WTC11 (cell line): Measurements from ENCODE around the gene POLK. TPM values are rescaled to one million over a fixed set of nuclear protein-coding genes. Genes with fewer than 3 reads are reported as not detected.

ENCODE experiments used
- ATAC-seq: fragments of 200-7000 bp; cut with Tn5 transposase; 2 replicates; pipeline ENCODE4 v1.10.0; 2021; ENCODE audit warnings: mild to moderate bottlenecking, moderate library complexity
- CTCF ChIA-PET: fragments of 300-600 bp; sonication (Branson Sonifier 250); formaldehyde crosslinking; loops from one replicate; lab custom pipeline; 2021; ENCODE audit warnings: antibody characterized with exemption; lab: Charles Lee
- POLR2A ChIA-PET: fragments of 350-600 bp; sonication (Branson Sonifier 250); formaldehyde crosslinking; loops from one replicate; lab custom pipeline; 2021; ENCODE audit warnings: antibody characterized with exemption; lab: Charles Lee
- DNase-seq: peaks from one replicate; pipeline ENCODE4 v3.0.0; 2021; ENCODE audit warnings: low spot score
- H3K27ac Mint-ChIP-seq: 2 replicates; pipeline ENCODE4 v1.8.0; 2021; ENCODE audit warnings: mixed read lengths
- H3K27me3 Mint-ChIP-seq: 2 replicates; pipeline ENCODE4 v1.8.0; 2021; ENCODE audit warnings: low read depth, mild to moderate bottlenecking, moderate library complexity, mixed read lengths
- H3K36me3 Mint-ChIP-seq: 2 replicates; pipeline ENCODE4 v1.8.0; 2021; ENCODE audit warnings: mixed read lengths
- H3K4me1 Mint-ChIP-seq: 2 replicates; pipeline ENCODE4 v1.8.0; 2022; ENCODE audit warnings: mixed read lengths
- H3K4me3 Mint-ChIP-seq: 2 replicates; pipeline ENCODE4 v1.8.0; 2021; ENCODE audit warnings: mild to moderate bottlenecking, moderate library complexity, mixed read lengths
- H3K9me3 Mint-ChIP-seq: 2 replicates; pipeline ENCODE4 v1.8.0; 2021; ENCODE audit warnings: mixed read lengths
- FOXJ3 ChIP-seq: sonication (generic); formaldehyde crosslinking; IDR thresholded peaks from 2 replicates; pipeline ENCODE4 v1.9.0; 2021; ENCODE audit warnings: missing genetic modification reagents, mild to moderate bottlenecking, borderline replicate concordance
- FOXK1 ChIP-seq: sonication (generic); formaldehyde crosslinking; IDR thresholded peaks from 2 replicates; pipeline ENCODE4 v1.8.0; 2022; ENCODE audit warnings: mild to moderate bottlenecking, moderate library complexity, missing genetic modification reagents
- GTF2I ChIP-seq: fragments of 250-450 bp; sonication (Bioruptor Pico); conservative IDR thresholded peaks from 2 replicates; pipeline ENCODE4 v1.4.0; 2021; ENCODE audit warnings: mild to moderate bottlenecking
- NFATC4 ChIP-seq: fragments of 250-450 bp; sonication (Bioruptor Pico); IDR thresholded peaks from 2 replicates; pipeline ENCODE4 v1.9.0; 2021; ENCODE audit warnings: mild to moderate bottlenecking
- NR2C2 ChIP-seq: sonication (generic); formaldehyde crosslinking; IDR thresholded peaks from 2 replicates; pipeline ENCODE4 v1.8.0; 2022; ENCODE audit warnings: mild to moderate bottlenecking, missing genetic modification reagents
- OVOL2 ChIP-seq: fragments of 250-450 bp; sonication (Bioruptor Pico); IDR thresholded peaks from 2 replicates; pipeline ENCODE4 v1.9.0; 2021; ENCODE audit warnings: mild to moderate bottlenecking, borderline replicate concordance
- PRRX2 ChIP-seq: fragments of 250-450 bp; sonication (Bioruptor Pico); IDR thresholded peaks from 2 replicates; pipeline ENCODE4 v1.8.0; 2021; ENCODE audit warnings: mild to moderate bottlenecking
- RELA ChIP-seq: sonication (generic); formaldehyde crosslinking; IDR thresholded peaks from 2 replicates; pipeline ENCODE4 v1.8.1; 2022; ENCODE audit warnings: missing genetic modification reagents, mild to moderate bottlenecking, borderline replicate concordance
- SOX15 ChIP-seq: fragments of 250-450 bp; sonication (Bioruptor Pico); IDR thresholded peaks from 2 replicates; pipeline ENCODE4 v1.9.0; 2021; ENCODE audit warnings: mild to moderate bottlenecking
- TEAD1 ChIP-seq: sonication (generic); formaldehyde crosslinking; IDR thresholded peaks from 2 replicates; pipeline ENCODE4 v1.8.0; 2022; ENCODE audit warnings: mild to moderate bottlenecking, missing genetic modification reagents
- TEAD4 ChIP-seq: sonication (generic); formaldehyde crosslinking; IDR thresholded peaks from 2 replicates; pipeline ENCODE4 v1.8.0; 2022; ENCODE audit warnings: mild to moderate bottlenecking, missing genetic modification reagents
- ZNF671 ChIP-seq: fragments of 250-450 bp; sonication (Bioruptor Pico); IDR thresholded peaks from 2 replicates; pipeline ENCODE4 v1.8.0; 2021; ENCODE audit warnings: mild to moderate bottlenecking
- total RNA-seq: library from RNA; stranded (reverse); gene quantifications from 3 replicates; pipeline ENCODE4 v1.2.3, GENCODE V29; 2021
- TF ChIP-seq, protein P1 (sequence below): sonication (generic); formaldehyde crosslinking; IDR thresholded peaks from 2 replicates; pipeline ENCODE4 v1.8.1; 2023; ENCODE audit warnings: mild to moderate bottlenecking, missing genetic modification reagents
- TF ChIP-seq, protein P2 (sequence below): sonication (generic); formaldehyde crosslinking; IDR thresholded peaks from 2 replicates; pipeline ENCODE4 v1.8.1; 2023; ENCODE audit warnings: mild to moderate bottlenecking, moderate library complexity, missing genetic modification reagents
- TF ChIP-seq, protein P3 (sequence below): sonication (generic); formaldehyde crosslinking; IDR thresholded peaks from 2 replicates; pipeline ENCODE4 v1.8.0; 2022; ENCODE audit warnings: mild to moderate bottlenecking, missing genetic modification reagents
- TF ChIP-seq, protein P4 (sequence below): sonication (generic); formaldehyde crosslinking; IDR thresholded peaks from 2 replicates; pipeline ENCODE4 v1.8.0; 2023; ENCODE audit warnings: missing genetic modification reagents, mild to moderate bottlenecking, borderline replicate concordance
- TF ChIP-seq, protein P5 (sequence below): fragments of 250-450 bp; sonication (Bioruptor Pico); IDR thresholded peaks from 2 replicates; pipeline ENCODE4 v1.8.0; 2021; ENCODE audit warnings: mild to moderate bottlenecking
- TF ChIP-seq, protein P6 (sequence below): fragments of 250-450 bp; sonication (Bioruptor Pico); IDR thresholded peaks from 2 replicates; pipeline ENCODE4 v1.9.0; 2021; ENCODE audit warnings: mild to moderate bottlenecking
- TF ChIP-seq, protein P7 (sequence below): fragments of 250-450 bp; sonication (Bioruptor Pico); conservative IDR thresholded peaks from 2 replicates; pipeline ENCODE4 v1.9.0; 2021; ENCODE audit warnings: mild to moderate bottlenecking

Gene POLK
- total RNA-seq, 1 experiment from 2014 or later: 7.1 TPM

DNA sequence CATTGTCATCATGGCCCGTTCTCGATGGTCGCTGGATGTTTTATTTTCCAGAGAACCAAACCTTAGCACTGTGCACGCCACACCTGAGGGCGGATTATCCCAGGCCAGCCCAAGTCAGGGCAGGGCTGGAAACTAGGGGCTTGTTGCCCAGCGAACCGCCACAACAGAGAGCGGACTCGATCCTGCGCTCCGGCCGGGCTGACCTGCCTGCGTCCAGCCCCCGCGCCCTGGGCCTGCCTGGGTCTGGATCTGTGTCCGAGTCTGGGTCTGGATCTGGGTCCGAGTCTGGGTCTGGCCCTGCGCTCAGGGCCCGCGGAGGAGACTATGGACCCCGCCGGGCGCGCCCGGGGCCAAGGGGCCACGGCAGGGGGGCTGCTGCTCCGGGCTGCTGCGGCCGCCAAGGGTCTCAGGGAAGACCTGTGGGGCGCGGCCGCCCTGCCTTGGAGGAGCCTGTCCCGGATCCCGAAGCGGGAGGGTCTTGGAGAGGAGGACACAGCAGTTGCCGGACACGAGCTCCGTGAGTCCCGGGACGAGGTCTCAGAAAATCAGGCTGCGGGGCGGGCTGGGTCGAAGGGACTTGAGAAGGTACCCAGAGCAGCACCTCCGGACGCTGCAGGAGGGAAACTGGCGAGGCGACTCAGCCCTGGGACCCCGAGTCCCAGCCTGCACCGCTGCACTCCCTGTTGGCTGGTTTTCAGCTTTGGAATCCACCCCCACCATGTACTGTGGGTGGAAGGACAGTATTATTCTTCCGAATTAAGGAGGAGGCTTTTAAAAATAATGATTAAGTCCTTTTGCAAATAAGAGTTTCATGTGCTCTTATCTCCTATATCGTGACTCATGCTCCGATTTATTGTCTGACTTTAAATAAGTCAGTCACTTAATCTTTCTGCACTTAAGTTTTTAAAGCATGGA, 99.9 kb downstream of the POLK start, which contains the start of gene ANKDD1B (continued):
- TF ChIP-seq, protein P1, sequence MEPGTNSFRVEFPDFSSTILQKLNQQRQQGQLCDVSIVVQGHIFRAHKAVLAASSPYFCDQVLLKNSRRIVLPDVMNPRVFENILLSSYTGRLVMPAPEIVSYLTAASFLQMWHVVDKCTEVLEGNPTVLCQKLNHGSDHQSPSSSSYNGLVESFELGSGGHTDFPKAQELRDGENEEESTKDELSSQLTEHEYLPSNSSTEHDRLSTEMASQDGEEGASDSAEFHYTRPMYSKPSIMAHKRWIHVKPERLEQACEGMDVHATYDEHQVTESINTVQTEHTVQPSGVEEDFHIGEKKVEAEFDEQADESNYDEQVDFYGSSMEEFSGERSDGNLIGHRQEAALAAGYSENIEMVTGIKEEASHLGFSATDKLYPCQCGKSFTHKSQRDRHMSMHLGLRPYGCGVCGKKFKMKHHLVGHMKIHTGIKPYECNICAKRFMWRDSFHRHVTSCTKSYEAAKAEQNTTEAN (CRISPR knock-in tag): no peak
- TF ChIP-seq, protein P2, sequence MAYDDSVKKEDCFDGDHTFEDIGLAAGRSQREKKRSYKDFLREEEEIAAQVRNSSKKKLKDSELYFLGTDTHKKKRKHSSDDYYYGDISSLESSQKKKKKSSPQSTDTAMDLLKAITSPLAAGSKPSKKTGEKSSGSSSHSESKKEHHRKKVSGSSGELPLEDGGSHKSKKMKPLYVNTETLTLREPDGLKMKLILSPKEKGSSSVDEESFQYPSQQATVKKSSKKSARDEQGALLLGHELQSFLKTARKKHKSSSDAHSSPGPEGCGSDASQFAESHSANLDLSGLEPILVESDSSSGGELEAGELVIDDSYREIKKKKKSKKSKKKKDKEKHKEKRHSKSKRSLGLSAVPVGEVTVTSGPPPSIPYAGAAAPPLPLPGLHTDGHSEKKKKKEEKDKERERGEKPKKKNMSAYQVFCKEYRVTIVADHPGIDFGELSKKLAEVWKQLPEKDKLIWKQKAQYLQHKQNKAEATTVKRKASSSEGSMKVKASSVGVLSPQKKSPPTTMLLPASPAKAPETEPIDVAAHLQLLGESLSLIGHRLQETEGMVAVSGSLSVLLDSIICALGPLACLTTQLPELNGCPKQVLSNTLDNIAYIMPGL (CRISPR knock-in tag): no peak
- TF ChIP-seq, protein P3, sequence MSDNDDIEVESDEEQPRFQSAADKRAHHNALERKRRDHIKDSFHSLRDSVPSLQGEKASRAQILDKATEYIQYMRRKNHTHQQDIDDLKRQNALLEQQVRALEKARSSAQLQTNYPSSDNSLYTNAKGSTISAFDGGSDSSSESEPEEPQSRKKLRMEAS (CRISPR knock-in tag): peak; percentile 16; the same call in 1 of the 2 replicates

DNA sequence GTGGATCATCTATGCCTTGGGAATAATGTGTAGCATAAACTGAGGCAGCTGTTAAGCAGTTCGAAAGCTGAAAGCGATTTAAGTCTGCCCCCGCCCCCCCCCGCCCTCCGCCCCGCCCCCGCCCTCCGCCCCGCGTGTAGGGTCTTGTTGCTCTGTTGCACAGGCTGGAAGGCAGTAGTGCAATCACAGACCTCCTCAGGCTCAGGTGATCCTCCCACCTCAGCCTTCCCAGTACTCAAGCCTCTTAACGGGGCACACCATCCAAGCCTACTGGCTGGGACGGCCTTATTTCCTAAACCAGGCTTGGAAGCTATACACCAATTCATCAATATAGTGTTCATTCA, 100.5 kb downstream of the POLK start:
- Mint-ChIP-seq H3K27ac (no peak overlapping the region), H3K27me3 (peaks cover 8% of the 10 kb centered on the region), H3K36me3 (no peaks in the 10 kb centered on the region), H3K4me3 (peak overlapping the region; percentile 77), H3K9me3 (no peaks in the 10 kb centered on the region), H3K4me1 (peaks cover 36% of the 10 kb centered on the region)
- ChIA-PET POLR2A (no interaction called here), CTCF (interaction anchor here (0.6 kb wide), 1 partner anchor 70 kb away, joined by 3 read pairs; no protein-coding TSS in a partner anchor)
- TF ChIP-seq OVOL2 (CRISPR knock-in tag) (no peak), PRRX2 (no peak)
- TF ChIP-seq, protein P4, sequence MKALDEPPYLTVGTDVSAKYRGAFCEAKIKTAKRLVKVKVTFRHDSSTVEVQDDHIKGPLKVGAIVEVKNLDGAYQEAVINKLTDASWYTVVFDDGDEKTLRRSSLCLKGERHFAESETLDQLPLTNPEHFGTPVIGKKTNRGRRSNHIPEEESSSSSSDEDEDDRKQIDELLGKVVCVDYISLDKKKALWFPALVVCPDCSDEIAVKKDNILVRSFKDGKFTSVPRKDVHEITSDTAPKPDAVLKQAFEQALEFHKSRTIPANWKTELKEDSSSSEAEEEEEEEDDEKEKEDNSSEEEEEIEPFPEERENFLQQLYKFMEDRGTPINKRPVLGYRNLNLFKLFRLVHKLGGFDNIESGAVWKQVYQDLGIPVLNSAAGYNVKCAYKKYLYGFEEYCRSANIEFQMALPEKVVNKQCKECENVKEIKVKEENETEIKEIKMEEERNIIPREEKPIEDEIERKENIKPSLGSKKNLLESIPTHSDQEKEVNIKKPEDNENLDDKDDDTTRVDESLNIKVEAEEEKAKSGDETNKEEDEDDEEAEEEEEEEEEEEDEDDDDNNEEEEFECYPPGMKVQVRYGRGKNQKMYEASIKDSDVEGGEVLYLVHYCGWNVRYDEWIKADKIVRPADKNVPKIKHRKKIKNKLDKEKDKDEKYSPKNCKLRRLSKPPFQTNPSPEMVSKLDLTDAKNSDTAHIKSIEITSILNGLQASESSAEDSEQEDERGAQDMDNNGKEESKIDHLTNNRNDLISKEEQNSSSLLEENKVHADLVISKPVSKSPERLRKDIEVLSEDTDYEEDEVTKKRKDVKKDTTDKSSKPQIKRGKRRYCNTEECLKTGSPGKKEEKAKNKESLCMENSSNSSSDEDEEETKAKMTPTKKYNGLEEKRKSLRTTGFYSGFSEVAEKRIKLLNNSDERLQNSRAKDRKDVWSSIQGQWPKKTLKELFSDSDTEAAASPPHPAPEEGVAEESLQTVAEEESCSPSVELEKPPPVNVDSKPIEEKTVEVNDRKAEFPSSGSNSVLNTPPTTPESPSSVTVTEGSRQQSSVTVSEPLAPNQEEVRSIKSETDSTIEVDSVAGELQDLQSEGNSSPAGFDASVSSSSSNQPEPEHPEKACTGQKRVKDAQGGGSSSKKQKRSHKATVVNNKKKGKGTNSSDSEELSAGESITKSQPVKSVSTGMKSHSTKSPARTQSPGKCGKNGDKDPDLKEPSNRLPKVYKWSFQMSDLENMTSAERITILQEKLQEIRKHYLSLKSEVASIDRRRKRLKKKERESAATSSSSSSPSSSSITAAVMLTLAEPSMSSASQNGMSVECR (CRISPR knock-in tag): no peak
- DNase-seq (no peak), ATAC-seq (peak; percentile 57)

DNA sequence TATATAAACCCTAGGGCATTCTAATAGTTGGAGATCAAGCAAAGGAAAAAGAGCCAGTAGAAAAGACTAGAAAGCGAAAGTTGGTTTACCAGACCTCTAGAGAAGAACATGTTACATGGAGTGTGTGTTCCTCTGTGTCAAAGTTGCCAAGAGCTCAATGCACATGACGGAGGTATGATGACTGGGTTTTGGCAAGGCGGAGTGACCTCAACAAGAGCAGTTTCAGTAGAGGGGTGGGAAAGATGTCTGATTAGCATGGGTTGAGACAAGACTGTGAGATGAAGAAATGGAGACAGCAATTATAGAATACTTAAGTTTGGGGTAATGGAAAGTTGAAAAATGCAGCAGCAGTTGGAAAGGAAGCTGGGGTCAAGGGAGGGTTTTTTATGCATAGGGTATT, 101.2 kb downstream of the POLK start:
- CTCF ChIA-PET: no interaction called here
- POLR2A ChIA-PET: no interaction called here
- no peak for DNase-seq
- H3K9me3 Mint-ChIP-seq: no peaks in the 10 kb centered on the region
- no peak overlapping the region for H3K27ac Mint-ChIP-seq
- peaks cover 30% of the 10 kb centered on the region for H3K4me1 Mint-ChIP-seq
- ATAC-seq: no peak
- peaks cover 8% of the 10 kb centered on the region for H3K27me3 Mint-ChIP-seq
- no peaks in the 10 kb centered on the region for H3K36me3 Mint-ChIP-seq
- H3K4me3 Mint-ChIP-seq: no peak overlapping the region
- TF ChIP-seq, protein P5, sequence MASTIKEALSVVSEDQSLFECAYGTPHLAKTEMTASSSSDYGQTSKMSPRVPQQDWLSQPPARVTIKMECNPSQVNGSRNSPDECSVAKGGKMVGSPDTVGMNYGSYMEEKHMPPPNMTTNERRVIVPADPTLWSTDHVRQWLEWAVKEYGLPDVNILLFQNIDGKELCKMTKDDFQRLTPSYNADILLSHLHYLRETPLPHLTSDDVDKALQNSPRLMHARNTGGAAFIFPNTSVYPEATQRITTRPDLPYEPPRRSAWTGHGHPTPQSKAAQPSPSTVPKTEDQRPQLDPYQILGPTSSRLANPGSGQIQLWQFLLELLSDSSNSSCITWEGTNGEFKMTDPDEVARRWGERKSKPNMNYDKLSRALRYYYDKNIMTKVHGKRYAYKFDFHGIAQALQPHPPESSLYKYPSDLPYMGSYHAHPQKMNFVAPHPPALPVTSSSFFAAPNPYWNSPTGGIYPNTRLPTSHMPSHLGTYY (CRISPR knock-in tag): no peak
- TF ChIP-seq NFATC4 (CRISPR knock-in tag) (no peak), TEAD4 (CRISPR knock-in tag) (no peak), GTF2I (CRISPR knock-in tag) (no peak), FOXJ3 (no peak), ZNF671 (no peak), SOX15 (CRISPR knock-in tag) (no peak), NR2C2 (CRISPR knock-in tag) (no peak), TEAD1 (no peak), FOXK1 (CRISPR knock-in tag) (no peak), RELA (CRISPR knock-in tag) (no peak)
- TF ChIP-seq, protein P6, sequence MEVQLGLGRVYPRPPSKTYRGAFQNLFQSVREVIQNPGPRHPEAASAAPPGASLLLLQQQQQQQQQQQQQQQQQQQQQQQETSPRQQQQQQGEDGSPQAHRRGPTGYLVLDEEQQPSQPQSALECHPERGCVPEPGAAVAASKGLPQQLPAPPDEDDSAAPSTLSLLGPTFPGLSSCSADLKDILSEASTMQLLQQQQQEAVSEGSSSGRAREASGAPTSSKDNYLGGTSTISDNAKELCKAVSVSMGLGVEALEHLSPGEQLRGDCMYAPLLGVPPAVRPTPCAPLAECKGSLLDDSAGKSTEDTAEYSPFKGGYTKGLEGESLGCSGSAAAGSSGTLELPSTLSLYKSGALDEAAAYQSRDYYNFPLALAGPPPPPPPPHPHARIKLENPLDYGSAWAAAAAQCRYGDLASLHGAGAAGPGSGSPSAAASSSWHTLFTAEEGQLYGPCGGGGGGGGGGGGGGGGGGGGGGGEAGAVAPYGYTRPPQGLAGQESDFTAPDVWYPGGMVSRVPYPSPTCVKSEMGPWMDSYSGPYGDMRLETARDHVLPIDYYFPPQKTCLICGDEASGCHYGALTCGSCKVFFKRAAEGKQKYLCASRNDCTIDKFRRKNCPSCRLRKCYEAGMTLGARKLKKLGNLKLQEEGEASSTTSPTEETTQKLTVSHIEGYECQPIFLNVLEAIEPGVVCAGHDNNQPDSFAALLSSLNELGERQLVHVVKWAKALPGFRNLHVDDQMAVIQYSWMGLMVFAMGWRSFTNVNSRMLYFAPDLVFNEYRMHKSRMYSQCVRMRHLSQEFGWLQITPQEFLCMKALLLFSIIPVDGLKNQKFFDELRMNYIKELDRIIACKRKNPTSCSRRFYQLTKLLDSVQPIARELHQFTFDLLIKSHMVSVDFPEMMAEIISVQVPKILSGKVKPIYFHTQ (CRISPR knock-in tag): no peak
- TF ChIP-seq, protein P7, sequence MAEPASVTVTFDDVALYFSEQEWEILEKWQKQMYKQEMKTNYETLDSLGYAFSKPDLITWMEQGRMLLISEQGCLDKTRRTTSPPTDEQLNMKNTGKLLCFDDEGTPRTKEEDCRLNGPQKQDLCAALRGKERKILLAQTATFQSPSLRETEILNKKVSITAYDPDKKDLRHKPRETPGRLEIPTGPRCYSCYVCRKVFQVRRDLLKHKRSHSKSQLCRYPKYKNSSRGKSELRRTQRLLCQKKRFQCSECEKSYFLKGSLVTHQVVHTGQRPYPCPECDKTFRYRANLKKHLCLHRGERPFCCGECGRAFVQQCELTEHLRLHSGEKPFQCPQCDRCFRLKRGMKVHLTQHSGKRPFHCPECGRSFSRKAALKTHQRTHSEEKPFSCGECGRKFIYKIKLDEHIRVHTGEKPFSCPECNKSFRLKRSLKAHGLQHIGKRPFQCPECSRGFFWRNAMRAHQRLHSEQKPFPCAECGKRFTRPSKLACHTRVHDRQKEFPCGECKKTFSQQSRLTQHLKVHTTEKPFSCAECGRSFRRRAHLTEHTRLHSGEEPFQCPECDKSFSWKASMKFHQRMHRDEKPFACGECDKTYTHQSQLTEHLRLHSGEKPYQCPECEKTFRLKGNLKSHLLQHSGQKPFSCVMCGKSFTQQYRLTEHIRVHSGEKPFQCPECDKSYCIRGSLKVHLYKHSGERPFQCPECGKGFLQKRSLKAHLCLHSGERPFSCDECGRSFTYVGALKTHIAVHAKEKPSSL (CRISPR knock-in tag): no peak
